WTC11 (cell line): ENCODE measurements around the gene UMAD1.

Source experiments
- GABPB1 ChIP-seq: sonication (generic); formaldehyde crosslinking; IDR thresholded peaks from 2 replicates; pipeline ENCODE4 v1.8.1; 2023; ENCODE audit warnings: mild to moderate bottlenecking, missing genetic modification reagents
- NR3C1 ChIP-seq: sonication (generic); formaldehyde crosslinking; conservative IDR thresholded peaks from 2 replicates; pipeline ENCODE4 v1.8.1; 2023; ENCODE audit warnings: low read depth, mild to moderate bottlenecking, missing genetic modification reagents
- TF ChIP-seq, protein P1 (sequence below): sonication (generic); formaldehyde crosslinking; IDR thresholded peaks from 2 replicates; pipeline ENCODE4 v1.8.1; 2022; ENCODE audit warnings: mild to moderate bottlenecking, moderate library complexity, missing genetic modification reagents
- TF ChIP-seq, protein P2 (sequence below): fragments of 200-600 bp; IDR thresholded peaks from 2 replicates; pipeline ENCODE4 v1.8.0; 2022; ENCODE audit warnings: antibody characterized with exemption

DNA sequence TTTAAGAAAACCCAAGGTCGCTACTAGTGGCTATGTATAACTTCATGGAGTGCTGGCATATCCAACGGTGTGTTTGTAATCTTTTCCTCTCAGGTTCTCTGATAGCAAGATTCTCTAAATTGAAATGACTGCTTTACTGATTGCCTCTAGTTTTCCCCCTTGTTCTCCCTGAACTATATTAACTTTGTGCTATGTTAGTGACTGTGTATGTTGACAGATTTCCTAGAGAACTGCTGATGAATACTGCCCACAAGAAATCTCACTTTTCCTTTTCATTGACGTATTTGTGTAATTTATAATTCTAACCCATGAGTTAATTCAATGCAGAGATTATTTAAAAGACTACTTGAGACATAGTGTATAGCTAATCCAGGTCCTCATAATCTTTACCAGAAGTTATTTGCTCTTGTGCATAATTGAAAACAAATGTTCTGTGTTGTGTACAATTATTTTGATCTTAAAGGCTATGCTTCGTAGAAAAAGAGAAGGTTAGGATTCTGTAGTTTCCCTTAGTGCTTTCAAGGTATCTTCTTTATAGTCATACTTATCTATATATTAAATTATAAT, 257.5 kb downstream of the UMAD1 start:
- TF ChIP-seq GABPB1 (no peak), NR3C1 (CRISPR knock-in tag) (no peak)
- TF ChIP-seq, protein P1, sequence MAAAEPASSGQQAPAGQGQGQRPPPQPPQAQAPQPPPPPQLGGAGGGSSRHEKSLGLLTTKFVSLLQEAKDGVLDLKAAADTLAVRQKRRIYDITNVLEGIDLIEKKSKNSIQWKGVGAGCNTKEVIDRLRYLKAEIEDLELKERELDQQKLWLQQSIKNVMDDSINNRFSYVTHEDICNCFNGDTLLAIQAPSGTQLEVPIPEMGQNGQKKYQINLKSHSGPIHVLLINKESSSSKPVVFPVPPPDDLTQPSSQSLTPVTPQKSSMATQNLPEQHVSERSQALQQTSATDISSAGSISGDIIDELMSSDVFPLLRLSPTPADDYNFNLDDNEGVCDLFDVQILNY (CRISPR knock-in tag) = no peak
- TF ChIP-seq, protein P2, sequence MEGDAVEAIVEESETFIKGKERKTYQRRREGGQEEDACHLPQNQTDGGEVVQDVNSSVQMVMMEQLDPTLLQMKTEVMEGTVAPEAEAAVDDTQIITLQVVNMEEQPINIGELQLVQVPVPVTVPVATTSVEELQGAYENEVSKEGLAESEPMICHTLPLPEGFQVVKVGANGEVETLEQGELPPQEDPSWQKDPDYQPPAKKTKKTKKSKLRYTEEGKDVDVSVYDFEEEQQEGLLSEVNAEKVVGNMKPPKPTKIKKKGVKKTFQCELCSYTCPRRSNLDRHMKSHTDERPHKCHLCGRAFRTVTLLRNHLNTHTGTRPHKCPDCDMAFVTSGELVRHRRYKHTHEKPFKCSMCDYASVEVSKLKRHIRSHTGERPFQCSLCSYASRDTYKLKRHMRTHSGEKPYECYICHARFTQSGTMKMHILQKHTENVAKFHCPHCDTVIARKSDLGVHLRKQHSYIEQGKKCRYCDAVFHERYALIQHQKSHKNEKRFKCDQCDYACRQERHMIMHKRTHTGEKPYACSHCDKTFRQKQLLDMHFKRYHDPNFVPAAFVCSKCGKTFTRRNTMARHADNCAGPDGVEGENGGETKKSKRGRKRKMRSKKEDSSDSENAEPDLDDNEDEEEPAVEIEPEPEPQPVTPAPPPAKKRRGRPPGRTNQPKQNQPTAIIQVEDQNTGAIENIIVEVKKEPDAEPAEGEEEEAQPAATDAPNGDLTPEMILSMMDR = no peak
